ENCODE measurements around the gene NAP1L3.

DNA sequence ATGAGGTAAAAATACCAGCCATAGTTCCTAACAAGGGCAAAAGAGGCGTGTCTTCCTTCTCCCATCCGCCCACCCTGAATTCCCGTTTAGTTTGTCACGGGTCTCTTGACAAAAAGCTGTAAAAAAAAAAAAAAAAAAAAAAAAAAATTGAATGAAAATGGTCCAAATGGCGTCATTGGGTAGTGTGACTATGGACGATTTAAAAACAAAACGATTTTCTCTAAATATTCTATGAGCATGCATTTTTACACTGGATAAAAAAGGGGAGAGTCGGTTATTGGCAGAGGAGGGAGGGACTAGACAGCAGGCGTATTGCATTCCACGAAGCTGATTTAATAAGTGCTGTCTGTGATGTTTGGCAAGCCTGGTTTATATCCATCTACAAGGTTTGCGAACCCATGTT is 492 bp upstream of the NAP1L3 start, which contains the start of gene FAM133A:
- TF ChIP-seq CTCF (conservative IDR thresholded peaks at IDR 0.05; ENCODE audit: low read depth, low read length) = no peak
- no peak for TF ChIP-seq EZH2 (IDR thresholded peaks at IDR 0.05; ENCODE audit: borderline replicate concordance, low read depth, low read length, poor library complexity, severe bottlenecking)

All from A673 (cell line).